ENCODE results near the gene PTPRJ. TPM values are rescaled to one million over a fixed set of nuclear protein-coding genes. Genes with fewer than 3 reads are reported as not detected.
A peak's percentile ranks its signal among the peaks of the same experiment; 100 is the strongest.

The PTPRJ gene
- total and polyA plus RNA-seq, 2 donors (not counting 1 experiment from before 2014, with no cell fraction given), result 11.2 to 20.0 TPM

DNA sequence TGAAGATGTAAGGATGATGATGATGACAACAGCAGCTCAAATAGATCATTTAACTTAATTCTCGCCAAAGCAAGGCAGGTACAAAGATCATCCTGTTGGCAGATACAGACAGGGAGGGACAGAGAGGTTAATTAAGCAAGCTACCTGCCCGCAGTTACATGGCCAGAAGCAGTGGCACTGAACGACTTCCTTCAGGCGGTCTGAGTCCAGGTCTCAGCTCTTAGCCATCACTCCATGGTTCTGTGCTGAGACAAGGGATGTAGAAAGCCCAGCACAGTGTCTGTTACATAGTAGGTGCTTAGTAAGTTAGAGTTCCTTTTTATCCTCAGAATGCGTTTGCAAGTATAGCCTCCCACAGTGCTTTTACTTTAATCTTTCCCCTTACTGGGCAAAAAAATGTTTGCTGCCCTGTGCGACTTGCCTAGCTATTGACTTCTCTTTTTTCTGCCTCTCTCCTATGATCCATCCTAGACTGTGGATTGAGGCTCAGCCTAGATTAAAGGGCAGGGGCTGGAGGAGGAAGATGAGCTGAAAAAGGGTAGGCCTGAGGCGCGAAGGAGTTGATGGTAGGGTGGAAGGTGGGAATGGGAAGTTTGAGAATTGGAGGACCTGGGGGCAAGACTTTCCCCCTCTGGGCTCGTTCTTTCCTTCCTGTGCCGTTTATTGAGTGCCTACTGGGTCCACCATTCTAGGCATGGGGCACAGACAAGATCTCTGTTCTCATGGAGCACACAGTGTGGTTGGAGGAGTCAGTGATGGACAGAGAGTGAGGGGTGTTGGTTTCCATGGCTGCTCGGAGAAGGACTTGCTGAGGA lies 128.1 kb downstream of the PTPRJ start:
- Histone ChIP-seq H3K9me3 (ENCODE audit: control extremely low read depth in 1 of 3, control insufficient read depth in 2 of 3, insufficient read depth in 1 of 3, low read length in 2 of 3) (no peaks in the 10 kb centered on the region), H3K4me1 (ENCODE audit: control insufficient read depth in 2 of 2, insufficient read depth in 2 of 2, low read length in 2 of 2) (peaks cover 69 to 85% of the 10 kb centered on the region in 2 donors), H3K4me2 (replicated peaks; ENCODE audit: low read depth, low read length, poor library complexity, severe bottlenecking) (peak overlapping the region; percentile 91), H3K36me3 (replicated peaks in 1 of 2; ENCODE audit: control extremely low read depth in 1 of 2, control insufficient read depth in 1 of 2, extremely low read depth in 1 of 2, insufficient read depth in 2 of 2, low read length in 1 of 2) (no peaks in the 10 kb centered on the region), H3K9ac (ENCODE audit: low read length) (no peak overlapping the region), H4K20me1 (ENCODE audit: control insufficient read depth, insufficient read depth, low read length, poor library complexity, severe bottlenecking) (no peaks in the 10 kb centered on the region), H3K27ac (ENCODE audit: low read length in 2 of 2) (peak overlapping the region; percentile 54 to 80), H3K4me3 (ENCODE audit: control extremely low read depth in 1 of 5, extremely low read depth in 1 of 5, insufficient read depth in 1 of 5, low read depth in 2 of 5, low read length in 4 of 5) (peak overlapping the region in 1 of 5 experiments; percentile 25), H3K79me2 (ENCODE audit: control insufficient read depth, insufficient read depth, low read length) (peaks cover 44% of the 10 kb centered on the region), H3K27me3 (replicated peaks in 1 of 4; ENCODE audit: control extremely low read depth in 1 of 4, control insufficient read depth in 3 of 4, insufficient read depth in 4 of 4, low read length in 3 of 4) (no peaks in the 10 kb centered on the region), H2AFZ (ENCODE audit: insufficient read depth, low read depth, low read length, poor library complexity, severe bottlenecking) (no peak overlapping the region)
- Mint-ChIP-seq H3K4me1 (peaks cover 77% of the 10 kb centered on the region), H3K27me3 (no peaks in the 10 kb centered on the region), H3K4me3 (peak overlapping the region; percentile 74), H3K27ac (peak overlapping the region; percentile 70), H3K9me3 (ENCODE audit: insufficient read depth) (no peaks in the 10 kb centered on the region)
- CTCF ChIA-PET, result interaction anchor here (0.6 to 10.3 kb wide), 38 partner anchors 11 to 342 kb away, joined by 3 to 193 read pairs (median 5); partner anchors contain the start of gene NUP160
- 71% methylated on average over 8 of the region's 11 CpGs for WGBS (ENCODE audit: insufficient coverage)
- POLR2A ChIA-PET, result interaction anchor here (0.5 to 1.6 kb wide), 16 partner anchors 29 to 353 kb away, joined by 3 to 7 read pairs (median 3); partner anchors contain the start of gene NUP160
- DNase-seq (peak; percentile 33), ATAC-seq (ENCODE audit: low read depth) (no peak)
- no peak for TF ChIP-seq CTCF (IDR thresholded peaks at IDR 0.05)
- TF ChIP-seq EZH2 (IDR thresholded peaks at IDR 0.05; ENCODE audit: borderline replicate concordance, insufficient read depth, low read depth, low read length, poor library complexity, severe bottlenecking), result no peak
- intact Hi-C loops (cut with micrococcal nuclease), result loop anchor here (1.0 to 10.0 kb wide), 3 partner anchors 54 to 681 kb away; partner anchors contain the start of gene PSMC3
